Tibial nerve (tissue), 4 donors: ENCODE results near the gene RAPGEF5.

Experiments
- CTCF ChIP-seq, 5 experiments: fragments of 200-600 bp in 3 of 5; fragments of 450-650 bp in 2 of 5; sonication (generic) in 3 of 5; IDR thresholded peaks; one replicate each; pipeline ENCODE4 v1.5.1; 2016 to 2019; ENCODE audit warnings: antibody characterized with exemption in 5 of 5, mild to moderate bottlenecking in 3 of 5, moderate library complexity in 2 of 5
- EP300 ChIP-seq, 2 donors: sonication (generic); formaldehyde crosslinking; IDR thresholded peaks; one replicate each; pipeline ENCODE4 v1.6.1; 2017; ENCODE audit warnings: antibody characterized with exemption in 2 of 2, mild to moderate bottlenecking in 1 of 2
- POLR2A ChIP-seq, 2 donors: fragments of 450-650 bp; IDR thresholded peaks; one replicate each; pipeline ENCODE4 v1.6.1; 2017; ENCODE audit warnings: antibody characterized with exemption in 2 of 2, mild to moderate bottlenecking in 2 of 2, moderate library complexity in 2 of 2

- TF ChIP-seq CTCF (IDR thresholded peaks at IDR 0.05) (no peak), EP300 (IDR thresholded peaks at IDR 0.05) (no peak), POLR2A (IDR thresholded peaks at IDR 0.05) (no peak)
These were observed 38.3 kb upstream of the RAPGEF5 start for GRCh38 chr7:22395222-22395621.
